Left lung (tissue), 14 donors: ENCODE results near the gene MYEF2. TPM values are rescaled to one million over a fixed set of nuclear protein-coding genes. Genes with fewer than 3 reads are reported as not detected.

Experiments used
- ATAC-seq: fragments of 200-7000 bp; cut with Tn5 transposase; one replicate; pipeline ENCODE4 v1.9.1; 2020; ENCODE audit warnings: moderate library complexity
- DNase-seq, 4 donors: peaks; one replicate each; pipeline ENCODE4 v3.0.0-alpha.2; 2013 to 2020
- H3K27ac ChIP-seq, 2 donors: fragments of 200-600 bp; sonication (generic) in 1 of 2; one replicate each; pipeline versions ENCODE4 v1.5.0 to v1.8.0; 2020 to 2021
- H3K27me3 ChIP-seq, 2 donors: fragments of 200-600 bp; sonication (generic) in 1 of 2; one replicate each; pipeline versions ENCODE4 v1.5.0 to v1.8.0; 2020 to 2021
- H3K36me3 ChIP-seq, 2 donors: fragments of 200-600 bp; sonication (generic) in 1 of 2; one replicate each; pipeline versions ENCODE4 v1.5.0 to v1.8.0; 2020 to 2021
- H3K4me1 ChIP-seq, 2 donors: fragments of 200-600 bp; one replicate each; pipeline ENCODE4 v1.8.0; 2021
- H3K4me3 ChIP-seq, 2 donors: fragments of 200-600 bp; sonication (generic) in 1 of 2; one replicate each; pipeline versions ENCODE4 v1.5.0 to v1.8.0; 2020 to 2021; ENCODE audit warnings: mild to moderate bottlenecking in 1 of 2
- H3K9me3 ChIP-seq, 2 donors: fragments of 200-600 bp; sonication (generic) in 1 of 2; one replicate each; pipeline versions ENCODE4 v1.5.0 to v1.8.0; 2020 to 2021
- CTCF ChIP-seq, 2 donors: fragments of 200-600 bp; sonication (generic) in 1 of 2; IDR thresholded peaks; one replicate each; pipeline versions ENCODE4 v1.5.0 to v1.8.0; 2021; ENCODE audit warnings: antibody characterized with exemption in 2 of 2
- intact Hi-C, 2 donors: fragments of 100-400 bp; cut with DNase I; formaldehyde crosslinking; loops; one replicate each; pipeline versions ENCODE4 v1.11.2 to v1.14.2; 2022
- long read RNA-seq, 12 donors: library from polyadenylated mRNA in 2 of 12; unstranded in 2 of 12; transcript quantifications; one replicate each; pipeline ENCODE4 v2.0.0 and lab custom pipeline, GENCODE V29; 2019 to 2026
- polyA plus RNA-seq, 6 donors: library from polyadenylated mRNA; unstranded; fragments of 120-200 nt; gene quantifications; one replicate each; pipeline ENCODE4 v1.2.1, GENCODE V29; 2013; ENCODE audit not compliant: insufficient read length in 6 of 6
- total RNA-seq, 2 donors: library from RNA; stranded (reverse); fragmentation: NEBNext Ultra II Directional; extraction: Animal tissue kit (Norgen Biotek cat#: 25700); gene quantifications; one replicate each; pipeline ENCODE4 v1.2.1, GENCODE V29; 2021
- donor health status: DM: no; HTN: yes; CAD: no.
- donor health status: DM: no; HTN: no; CAD: no.

MYEF2 gene
- total RNA-seq (10 to 100 TPM; 19.7 to 25.4 TPM), polyA plus RNA-seq (10 to 100 TPM; 45.8 to 67.3 (median 54.8) TPM)
- long read RNA-seq, donor 1, full-length matches to known transcripts, result 2 of 2 reads
- long read RNA-seq, donor 1, partial matches to known transcripts, result 0 of 2 reads
- long read RNA-seq, donor 1, other reads (novel, unspliced or antisense), result 0 of 2 reads
- long read RNA-seq, donor 2, full-length matches to known transcripts, result 2 of 2 reads
- long read RNA-seq, donor 2, partial matches to known transcripts, result 0 of 2 reads
- long read RNA-seq, donor 2, other reads (novel, unspliced or antisense), result 0 of 2 reads
- long read RNA-seq, donor 3, result 0 reads
- long read RNA-seq, donor 4, result 0 reads
- long read RNA-seq, donor 5, full-length matches to known transcripts, result 2 of 2 reads
- long read RNA-seq, donor 5, partial matches to known transcripts, result 0 of 2 reads
- long read RNA-seq, donor 5, other reads (novel, unspliced or antisense), result 0 of 2 reads
- long read RNA-seq, donor 6, partial matches to known transcripts, result 0 of 1 reads
- long read RNA-seq, donor 6, other reads (novel, unspliced or antisense), result 0 of 1 reads
- long read RNA-seq, donor 7, result 0 reads
- long read RNA-seq, donor 8, partial matches to known transcripts, result 0 of 1 reads
- long read RNA-seq, donor 8, other reads (novel, unspliced or antisense), result 0 of 1 reads
- long read RNA-seq, donor 9, result 0 reads
- long read RNA-seq, donor 10, result 0 reads
- long read RNA-seq, donor 11, result 0 reads
- long read RNA-seq, donor 12, full-length matches to known transcripts, result 3 of 3 reads
- long read RNA-seq, donor 12, partial matches to known transcripts, result 0 of 3 reads
- long read RNA-seq, donor 12, other reads (novel, unspliced or antisense), result 0 of 3 reads

GRCh38 chr15:48177766-48178647 is at the start of gene MYEF2:
Gene MYEF2 (minus strand): TSS chr15:48178295. CDS start chr15:48178237, 58 bp downstream.
- DNase-seq, result peak; percentile 34 to 85 (median 68)
- TF ChIP-seq CTCF (IDR thresholded peaks at IDR 0.05), result no peak
- H3K4me1 ChIP-seq, result peaks cover 0 to 8% of the 10 kb centered on the region in 2 donors
- peak within 1 kb of the TSS; percentile 46 to 60 for H3K27ac ChIP-seq
- peak; percentile 90 for ATAC-seq
- no peaks in the 10 kb centered on the region for H3K36me3 ChIP-seq
- H3K4me3 ChIP-seq, result peak within 1 kb of the TSS; percentile 49 to 61
- H3K27me3 ChIP-seq, result peaks cover 11 to 34% of the 10 kb centered on the region in 2 donors
- H3K9me3 ChIP-seq, result no peaks in the 10 kb centered on the region
- intact Hi-C loops, result loop anchor here in 1 of 2 donors (10.0 kb wide), 1 partner anchor 57 kb away; no protein-coding TSS in a partner anchor

- Histone ChIP-seq H3K4me1 (no peaks in the 10 kb centered on the region), H3K4me3 (no peak overlapping the region), H3K27me3 (peaks cover 0 to 13% of the 10 kb centered on the region in 2 donors), H3K9me3 (no peaks in the 10 kb centered on the region), H3K27ac (no peak overlapping the region), H3K36me3 (no peaks in the 10 kb centered on the region)
- intact Hi-C loops, result no loop called here
- DNase-seq, result no peak
- ATAC-seq, result no peak
- TF ChIP-seq CTCF (IDR thresholded peaks at IDR 0.05), result no peak
Measured at GRCh38 chr15:48225771-48226170, 47.7 kb upstream of the MYEF2 start.

DNA sequence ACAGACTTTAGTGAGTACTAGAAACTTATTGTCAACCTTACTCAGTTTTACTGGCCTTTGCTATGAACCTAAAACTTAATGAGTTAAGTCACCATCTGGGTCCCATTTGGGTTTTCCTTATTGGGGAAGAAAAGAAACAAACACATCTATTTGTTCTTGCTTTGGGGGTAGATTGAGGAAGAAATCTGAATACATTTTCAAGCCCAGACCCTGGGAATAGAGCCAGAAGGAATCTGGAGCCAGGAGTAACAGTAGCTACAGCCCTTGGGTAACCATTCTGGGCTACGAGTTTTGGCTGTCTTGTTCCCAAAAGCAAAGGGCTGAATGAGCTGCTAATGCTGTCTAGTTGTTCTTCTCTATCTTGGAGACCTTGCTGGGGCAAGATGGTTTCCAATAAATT is 44.5 kb upstream of the MYEF2 start:
- H3K4me1 ChIP-seq, result no peaks in the 10 kb centered on the region
- no peaks in the 10 kb centered on the region for H3K9me3 ChIP-seq
- no peak for TF ChIP-seq CTCF (IDR thresholded peaks at IDR 0.05)
- intact Hi-C loops, result no loop called here
- DNase-seq (no peak), ATAC-seq (no peak)
- peaks cover 0 to 13% of the 10 kb centered on the region in 2 donors for H3K27me3 ChIP-seq
- H3K4me3 ChIP-seq, result no peak overlapping the region
- no peak overlapping the region for H3K27ac ChIP-seq
- no peaks in the 10 kb centered on the region for H3K36me3 ChIP-seq

DNA sequence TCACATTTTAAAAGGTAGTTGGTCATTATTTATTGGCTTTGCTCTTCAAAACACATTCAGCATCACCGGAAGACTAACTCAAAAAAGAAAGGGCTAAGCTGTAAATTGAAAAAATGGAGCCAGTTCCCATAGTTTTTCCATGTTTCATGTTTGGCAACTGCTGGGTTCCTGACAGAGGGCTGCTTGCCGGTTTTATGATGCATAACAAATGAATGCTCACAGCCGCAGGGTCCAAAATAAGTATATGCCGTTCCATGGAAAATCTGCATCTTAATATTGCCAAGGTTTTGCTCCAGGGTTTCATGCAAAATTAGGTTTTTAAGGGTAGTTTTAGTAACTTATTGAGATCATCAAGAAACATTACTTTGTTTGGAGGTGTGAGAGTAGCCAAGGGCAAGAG is 43.8 kb upstream of the MYEF2 start:
- ATAC-seq (no peak), DNase-seq (no peak)
- TF ChIP-seq CTCF (IDR thresholded peaks at IDR 0.05), result no peak

More for the DNA sequence above, 43.8 kb upstream of the MYEF2 start:
- H3K36me3 ChIP-seq, result no peaks in the 10 kb centered on the region
- H3K4me3 ChIP-seq, result no peak overlapping the region
- H3K4me1 ChIP-seq, result no peaks in the 10 kb centered on the region
- intact Hi-C loops, result no loop called here
- no peaks in the 10 kb centered on the region for H3K9me3 ChIP-seq
- H3K27ac ChIP-seq, result no peak overlapping the region
- H3K27me3 ChIP-seq, result peaks cover 0 to 13% of the 10 kb centered on the region in 2 donors
